Measurements from ENCODE around the gene BNIP3.
"Not testable (repeated sequence)": the region's sequence is repeated elsewhere in the genome, so short reads cannot be mapped to it uniquely, and the experiment has no call there.

The BNIP3 gene

GRCh38 chr10:131933696-131934086 is 48.0 kb downstream of the BNIP3 start:
- H3K27ac ChIP-seq = no peak overlapping the region
- DNase-seq (ENCODE audit: low read depth, low spot score) = no peak

- DNase-seq (ENCODE audit: low read depth, low spot score) = no peak
- no peak overlapping the region for H3K27ac ChIP-seq
Measured at GRCh38 chr10:131933016-131933695, 48.6 kb downstream of the BNIP3 start.

- no peak overlapping the region for H3K27ac ChIP-seq
- no peak for DNase-seq (ENCODE audit: low read depth, low spot score)
Measured at GRCh38 chr10:131931981-131932380, 49.7 kb downstream of the BNIP3 start.

GRCh38 chr10:131930586-131931330 is 51.0 kb downstream of the BNIP3 start:
- no peak for DNase-seq (ENCODE audit: low read depth, low spot score)
- H3K27ac ChIP-seq = no peak overlapping the region

- no peak overlapping the region for H3K27ac ChIP-seq
Measured at GRCh38 chr10:131930150-131930549, 51.6 kb downstream of the BNIP3 start.

GRCh38 chr10:131929122-131929845 is 52.4 kb downstream of the BNIP3 start:
- no peak overlapping the region for H3K27ac ChIP-seq
- DNase-seq (ENCODE audit: low read depth, low spot score) = no peak

More at GRCh38 chr10:131930150-131930549, 51.6 kb downstream of the BNIP3 start:
- DNase-seq (ENCODE audit: low read depth, low spot score) = no peak

- no peak overlapping the region for H3K27ac ChIP-seq
- DNase-seq (ENCODE audit: low read depth, low spot score) = no peak
Measured at GRCh38 chr10:131928248-131929095, 53.3 kb downstream of the BNIP3 start.

- no peak overlapping the region for H3K27ac ChIP-seq
- DNase-seq (ENCODE audit: low read depth, low spot score) = no peak
Measured at GRCh38 chr10:131926743-131927595, 54.8 kb downstream of the BNIP3 start.

GRCh38 chr10:131926253-131926652 is 55.5 kb downstream of the BNIP3 start:
- H3K27ac ChIP-seq = no peak overlapping the region
- DNase-seq (ENCODE audit: low read depth, low spot score) = no peak

- no peak for DNase-seq (ENCODE audit: low read depth, low spot score)
- no peak overlapping the region for H3K27ac ChIP-seq
Measured at GRCh38 chr10:131925716-131926115, 56.0 kb downstream of the BNIP3 start.

GRCh38 chr10:131925011-131925649 is 56.6 kb downstream of the BNIP3 start:
- DNase-seq (ENCODE audit: low read depth, low spot score) = no peak
- H3K27ac ChIP-seq = no peak overlapping the region

- no peak for DNase-seq (ENCODE audit: low read depth, low spot score)
- H3K27ac ChIP-seq = no peak overlapping the region
Measured at GRCh38 chr10:131923038-131923756, 58.5 kb downstream of the BNIP3 start.

GRCh38 chr10:131921184-131921583 is 60.5 kb downstream of the BNIP3 start:
- DNase-seq (ENCODE audit: low read depth, low spot score) = no peak
- peak overlapping the region; percentile 38 for H3K27ac ChIP-seq

- peak overlapping the region; percentile 38 for H3K27ac ChIP-seq
Measured at GRCh38 chr10:131920693-131921092, 61.0 kb downstream of the BNIP3 start.

GRCh38 chr10:131920151-131920550 is 61.6 kb downstream of the BNIP3 start:
- no peak for DNase-seq (ENCODE audit: low read depth, low spot score)
- H3K27ac ChIP-seq = peak overlapping the region; percentile 38

More at GRCh38 chr10:131920693-131921092, 61.0 kb downstream of the BNIP3 start:
- no peak for DNase-seq (ENCODE audit: low read depth, low spot score)

- DNase-seq (ENCODE audit: low read depth, low spot score); H3K27ac ChIP-seq: not testable (repeated sequence)
Measured at GRCh38 chr10:131919461-131919860, 62.3 kb downstream of the BNIP3 start.

Data from epithelial cell of prostate (primary cell).